ENCODE results near the gene PPP1R2C.

Gene PPP1R2C

DNA sequence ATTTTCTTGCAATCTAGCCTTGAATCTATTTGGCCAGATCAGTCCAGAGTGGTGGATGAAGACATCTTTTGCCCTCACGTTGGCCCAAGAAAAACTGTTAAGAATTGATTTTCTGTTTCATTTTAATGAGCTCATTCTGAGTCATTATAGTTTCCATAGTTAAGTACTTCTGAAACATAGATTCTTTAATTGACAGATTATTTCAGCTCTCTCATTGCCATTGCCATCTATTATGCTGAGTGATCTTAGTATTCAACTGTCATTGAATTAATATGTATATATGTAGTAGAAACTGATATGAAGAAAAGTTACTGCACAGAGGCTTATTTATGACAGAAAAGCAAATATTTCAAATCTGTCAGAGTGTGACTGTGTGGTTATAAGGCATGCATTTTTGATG, 45.5 kb upstream of the PPP1R2C start:
- H3K4me1 ChIP-seq (ENCODE audit: low read length): no peaks in the 10 kb centered on the region
- no peak overlapping the region for H3K4me2 ChIP-seq (ENCODE audit: low read depth, low read length)
- no peak overlapping the region for H3K27ac ChIP-seq (ENCODE audit: low read length)
- TF ChIP-seq EZH2 (optimal IDR thresholded peaks at IDR 0.05; ENCODE audit: low read depth, low read length): no peak
- no peak for TF ChIP-seq EZH2phosphoT487 (IDR thresholded peaks at IDR 0.05; ENCODE audit: low read length)
- TF ChIP-seq, protein P1, sequence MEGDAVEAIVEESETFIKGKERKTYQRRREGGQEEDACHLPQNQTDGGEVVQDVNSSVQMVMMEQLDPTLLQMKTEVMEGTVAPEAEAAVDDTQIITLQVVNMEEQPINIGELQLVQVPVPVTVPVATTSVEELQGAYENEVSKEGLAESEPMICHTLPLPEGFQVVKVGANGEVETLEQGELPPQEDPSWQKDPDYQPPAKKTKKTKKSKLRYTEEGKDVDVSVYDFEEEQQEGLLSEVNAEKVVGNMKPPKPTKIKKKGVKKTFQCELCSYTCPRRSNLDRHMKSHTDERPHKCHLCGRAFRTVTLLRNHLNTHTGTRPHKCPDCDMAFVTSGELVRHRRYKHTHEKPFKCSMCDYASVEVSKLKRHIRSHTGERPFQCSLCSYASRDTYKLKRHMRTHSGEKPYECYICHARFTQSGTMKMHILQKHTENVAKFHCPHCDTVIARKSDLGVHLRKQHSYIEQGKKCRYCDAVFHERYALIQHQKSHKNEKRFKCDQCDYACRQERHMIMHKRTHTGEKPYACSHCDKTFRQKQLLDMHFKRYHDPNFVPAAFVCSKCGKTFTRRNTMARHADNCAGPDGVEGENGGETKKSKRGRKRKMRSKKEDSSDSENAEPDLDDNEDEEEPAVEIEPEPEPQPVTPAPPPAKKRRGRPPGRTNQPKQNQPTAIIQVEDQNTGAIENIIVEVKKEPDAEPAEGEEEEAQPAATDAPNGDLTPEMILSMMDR (IDR thresholded peaks at IDR 0.05; ENCODE audit: low read length): no peak
- no peaks in the 10 kb centered on the region for H3K9me2 ChIP-seq (replicated peaks; ENCODE audit: insufficient read depth, low read length)
- no peaks in the 10 kb centered on the region for H3F3A ChIP-seq (ENCODE audit: insufficient read depth, low read length)
- no peak overlapping the region for H2AFZ ChIP-seq (ENCODE audit: low read length)
- no peaks in the 10 kb centered on the region for H3K9me3 ChIP-seq (replicated peaks; ENCODE audit: insufficient read depth, low read length)
- H3K27me3 ChIP-seq (replicated peaks; ENCODE audit: insufficient read depth, low read length): no peaks in the 10 kb centered on the region
- H4K20me1 ChIP-seq (ENCODE audit: insufficient read depth, low read length): no peaks in the 10 kb centered on the region
- H3K9ac ChIP-seq (ENCODE audit: low read length): no peak overlapping the region
- H3K36me3 ChIP-seq (replicated peaks; ENCODE audit: insufficient read depth, low read length): no peaks in the 10 kb centered on the region
- H3K4me3 ChIP-seq (ENCODE audit: low read length): no peak overlapping the region
- no peaks in the 10 kb centered on the region for H3K79me2 ChIP-seq (ENCODE audit: low read length)
- no peak for DNase-seq

DNA sequence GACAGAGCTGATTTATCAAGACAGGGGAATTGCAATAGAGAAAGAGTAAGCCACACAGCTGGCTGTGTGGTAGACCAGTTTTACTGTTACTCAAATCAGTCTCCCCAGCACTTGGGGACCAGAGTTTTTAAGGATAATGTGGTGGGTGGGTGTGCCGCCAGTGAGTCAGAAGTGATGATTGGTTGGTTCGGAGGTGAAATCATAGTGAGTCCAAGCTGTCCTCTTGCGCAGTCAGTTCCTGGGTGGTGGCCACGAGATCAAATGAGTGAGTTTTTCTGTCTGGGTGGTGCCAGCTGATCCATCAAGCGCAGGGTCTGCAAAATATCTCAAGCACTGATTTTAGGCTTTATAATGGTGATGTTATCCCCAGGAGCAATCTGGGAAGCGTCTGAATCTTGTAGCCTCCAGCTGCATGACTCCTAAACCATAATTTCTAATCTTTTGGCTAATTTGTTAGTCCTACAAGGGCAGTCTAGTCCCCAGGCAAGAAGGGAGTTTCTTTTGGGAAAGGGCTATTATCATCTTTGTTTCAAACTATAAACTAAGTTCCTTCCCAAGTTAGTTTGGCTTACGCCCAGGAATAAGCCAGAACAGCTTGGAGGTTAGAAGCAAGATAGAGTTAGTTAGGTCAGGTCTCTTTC, 44.0 kb upstream of the PPP1R2C start:
- Histone ChIP-seq H3K79me2 (ENCODE audit: low read length) (no peaks in the 10 kb centered on the region), H3K27me3 (replicated peaks; ENCODE audit: insufficient read depth, low read length) (no peaks in the 10 kb centered on the region)
- DNase-seq: no peak

DNA sequence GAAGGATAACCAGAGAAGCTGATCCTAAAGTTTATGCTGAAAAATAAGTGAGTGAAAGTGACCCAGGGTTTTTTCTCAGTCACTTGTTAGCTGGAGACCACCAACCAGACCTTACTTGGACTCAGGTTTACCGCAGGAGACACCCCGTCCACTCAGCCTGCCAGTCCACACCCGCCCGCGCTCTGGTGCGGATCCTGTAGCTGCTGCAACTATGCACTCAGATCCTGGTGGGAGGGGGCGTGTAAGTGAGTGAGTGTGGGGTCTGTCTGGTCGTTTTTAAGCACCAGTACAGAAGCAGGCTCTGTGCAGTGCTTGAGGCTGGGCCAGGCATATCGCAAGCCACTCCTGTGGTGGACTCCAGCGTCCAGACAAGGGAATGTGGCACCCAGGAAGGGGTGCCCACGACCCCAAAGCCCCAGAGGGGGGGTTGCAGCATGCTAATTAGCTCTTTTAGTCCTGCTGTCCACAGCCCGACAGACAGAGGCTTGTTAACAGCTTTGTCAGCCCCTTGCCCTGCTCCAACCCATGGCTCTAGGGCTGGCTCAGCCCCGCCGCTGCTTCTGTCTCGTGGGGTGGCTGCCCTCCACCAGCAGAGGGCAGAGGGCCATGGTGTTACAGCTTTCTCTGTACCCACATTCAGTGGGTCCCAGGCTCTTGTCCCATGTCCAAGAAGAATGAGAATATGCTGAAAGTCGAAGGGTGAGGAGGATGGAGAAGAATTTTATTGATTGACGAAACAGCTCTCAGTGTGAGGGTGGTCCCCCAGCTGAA, 40.4 kb upstream of the PPP1R2C start:
- Histone ChIP-seq H3K4me2 (ENCODE audit: low read depth, low read length) (no peak overlapping the region), H3K27ac (ENCODE audit: low read length) (no peak overlapping the region), H3K9ac (ENCODE audit: low read length) (no peak overlapping the region), H3K9me3 (replicated peaks; ENCODE audit: insufficient read depth, low read length) (no peaks in the 10 kb centered on the region), H3K9me2 (replicated peaks; ENCODE audit: insufficient read depth, low read length) (no peaks in the 10 kb centered on the region), H3K79me2 (ENCODE audit: low read length) (no peaks in the 10 kb centered on the region), H3K36me3 (replicated peaks; ENCODE audit: insufficient read depth, low read length) (no peaks in the 10 kb centered on the region), H4K20me1 (ENCODE audit: insufficient read depth, low read length) (no peaks in the 10 kb centered on the region), H3K27me3 (replicated peaks; ENCODE audit: insufficient read depth, low read length) (no peaks in the 10 kb centered on the region), H3K4me1 (ENCODE audit: low read length) (no peaks in the 10 kb centered on the region), H3F3A (ENCODE audit: insufficient read depth, low read length) (no peaks in the 10 kb centered on the region), H2AFZ (ENCODE audit: low read length) (no peak overlapping the region), H3K4me3 (ENCODE audit: low read length) (no peak overlapping the region)
- no peak for DNase-seq
- no peak for TF ChIP-seq EZH2 (optimal IDR thresholded peaks at IDR 0.05; ENCODE audit: low read depth, low read length)

More for the DNA sequence above, 44.0 kb upstream of the PPP1R2C start:
- Histone ChIP-seq H3K27ac (ENCODE audit: low read length) (no peak overlapping the region), H3K9me3 (replicated peaks; ENCODE audit: insufficient read depth, low read length) (no peaks in the 10 kb centered on the region), H3K9me2 (replicated peaks; ENCODE audit: insufficient read depth, low read length) (no peaks in the 10 kb centered on the region), H3K36me3 (replicated peaks; ENCODE audit: insufficient read depth, low read length) (no peaks in the 10 kb centered on the region), H4K20me1 (ENCODE audit: insufficient read depth, low read length) (no peaks in the 10 kb centered on the region), H3K9ac (ENCODE audit: low read length) (no peak overlapping the region), H3F3A (ENCODE audit: insufficient read depth, low read length) (no peaks in the 10 kb centered on the region), H2AFZ (ENCODE audit: low read length) (no peak overlapping the region), H3K4me2 (ENCODE audit: low read depth, low read length) (no peak overlapping the region), H3K4me3 (ENCODE audit: low read length) (no peak overlapping the region), H3K4me1 (ENCODE audit: low read length) (no peaks in the 10 kb centered on the region)
- TF ChIP-seq, protein P1 (IDR thresholded peaks at IDR 0.05; ENCODE audit: low read length): no peak
- no peak for TF ChIP-seq EZH2phosphoT487 (IDR thresholded peaks at IDR 0.05; ENCODE audit: low read length)

DNA sequence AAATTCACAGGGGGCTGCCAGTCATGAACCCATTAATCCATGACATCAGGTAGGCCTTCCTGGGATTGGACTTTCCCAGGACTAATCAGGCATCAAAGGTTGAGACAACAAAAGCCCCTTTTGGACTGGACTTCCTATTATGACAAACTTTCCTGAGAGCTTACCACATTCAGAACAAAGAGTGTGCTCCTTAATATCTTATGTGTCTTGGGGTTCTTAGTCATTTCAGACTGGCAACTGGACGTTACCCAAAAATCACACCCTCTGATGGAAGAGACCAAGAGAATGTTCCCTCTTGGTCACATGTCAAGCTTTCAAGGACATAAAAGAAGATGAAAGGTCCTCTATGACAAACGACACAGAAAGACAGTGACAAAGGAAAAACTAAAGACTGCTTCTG, 31.6 kb upstream of the PPP1R2C start:
- Histone ChIP-seq H3K79me2 (ENCODE audit: low read length) (no peaks in the 10 kb centered on the region), H3K27ac (ENCODE audit: low read length) (no peak overlapping the region), H4K20me1 (ENCODE audit: insufficient read depth, low read length) (no peaks in the 10 kb centered on the region), H3K4me2 (ENCODE audit: low read depth, low read length) (no peak overlapping the region), H3K9me2 (replicated peaks; ENCODE audit: insufficient read depth, low read length) (no peaks in the 10 kb centered on the region), H3K36me3 (replicated peaks; ENCODE audit: insufficient read depth, low read length) (no peaks in the 10 kb centered on the region), H2AFZ (ENCODE audit: low read length) (no peak overlapping the region), H3K9ac (ENCODE audit: low read length) (no peak overlapping the region), H3K27me3 (replicated peaks; ENCODE audit: insufficient read depth, low read length) (no peaks in the 10 kb centered on the region), H3K9me3 (replicated peaks; ENCODE audit: insufficient read depth, low read length) (no peaks in the 10 kb centered on the region), H3F3A (ENCODE audit: insufficient read depth, low read length) (no peaks in the 10 kb centered on the region), H3K4me1 (ENCODE audit: low read length) (no peaks in the 10 kb centered on the region), H3K4me3 (ENCODE audit: low read length) (no peak overlapping the region)
- TF ChIP-seq, protein P1 (IDR thresholded peaks at IDR 0.05; ENCODE audit: low read length): no peak
- TF ChIP-seq EZH2phosphoT487 (IDR thresholded peaks at IDR 0.05; ENCODE audit: low read length): no peak
- no peak for TF ChIP-seq EZH2 (optimal IDR thresholded peaks at IDR 0.05; ENCODE audit: low read depth, low read length)
- no peak for DNase-seq

Measured in MM.1S (cell line).